HG03378 (cell line): ENCODE results near the gene SURF4.
"Not testable (repeated sequence)": the region's sequence is repeated elsewhere in the genome, so short reads cannot be mapped to it uniquely, and the experiment has no call there.

Experiments used
- ATAC-seq: cut with Tn5 transposase; IDR thresholded peaks from one replicate; pipeline ENCODE4 v1.9.1; 2021; ENCODE audit warnings: mild to moderate bottlenecking, moderate library complexity; ENCODE audit not compliant: unreplicated experiment

SURF4 gene

GRCh38 chr9:133397895-133398294, 22.0 kb upstream of the SURF4 start:
- no peak for ATAC-seq

- no peak for ATAC-seq
Measured at GRCh38 chr9:133397370-133397769, 21.5 kb upstream of the SURF4 start.

- ATAC-seq = no peak
Measured at GRCh38 chr9:133396952-133397351, 21.1 kb upstream of the SURF4 start.

GRCh38 chr9:133394687-133395271, 18.9 kb upstream of the SURF4 start:
- no peak for ATAC-seq

- ATAC-seq = no peak
Measured at GRCh38 chr9:133393399-133393798, 17.5 kb upstream of the SURF4 start.

- ATAC-seq = not testable (repeated sequence)
Measured at GRCh38 chr9:133392308-133392707, 16.4 kb upstream of the SURF4 start.

GRCh38 chr9:133391449-133391848, 15.6 kb upstream of the SURF4 start:
- not testable (repeated sequence) for ATAC-seq

- no peak for ATAC-seq
Measured at GRCh38 chr9:133390713-133391112, 14.9 kb upstream of the SURF4 start.

- ATAC-seq = no peak
Measured at GRCh38 chr9:133389562-133389961, 13.7 kb upstream of the SURF4 start.

GRCh38 chr9:133389025-133389557, 13.2 kb upstream of the SURF4 start:
- ATAC-seq = no peak

GRCh38 chr9:133387680-133388079, 11.8 kb upstream of the SURF4 start:
- ATAC-seq = no peak

GRCh38 chr9:133386338-133386737, 10.5 kb upstream of the SURF4 start:
- ATAC-seq = no peak

GRCh38 chr9:133385452-133385851, 9.6 kb upstream of the SURF4 start:
- no peak for ATAC-seq

- ATAC-seq = no peak
Measured at GRCh38 chr9:133384736-133385321, 9.0 kb upstream of the SURF4 start.

GRCh38 chr9:133383438-133383837, 7.6 kb upstream of the SURF4 start:
- ATAC-seq = no peak

GRCh38 chr9:133382507-133383141, 6.8 kb upstream of the SURF4 start:
- no peak for ATAC-seq

GRCh38 chr9:133380734-133381133, 4.9 kb upstream of the SURF4 start:
- ATAC-seq = no peak

GRCh38 chr9:133379153-133380086, 3.6 kb upstream of the SURF4 start:
- ATAC-seq = no peak

GRCh38 chr9:133378408-133378962, 2.6 kb upstream of the SURF4 start:
- no peak for ATAC-seq

- no peak for ATAC-seq
Measured at GRCh38 chr9:133377721-133378216, 1.9 kb upstream of the SURF4 start.

- ATAC-seq = not testable (repeated sequence)
Measured at GRCh38 chr9:133377280-133377679, 1.4 kb upstream of the SURF4 start.
